Endothelial cell of umbilical vein (primary cell): ENCODE measurements around the gene PANK3. TPM values are rescaled to one million over a fixed set of nuclear protein-coding genes. Genes with fewer than 3 reads are reported as not detected.

ENCODE experiments used
- BruUV-seq: library from RNA; stranded (reverse); fragments of 400-500 nt; replicated peaks from 2 replicates; lab custom pipeline; 2021; lab: Mats Ljungman, UMichigan
- CTCF ChIA-PET: fragments of 300-600, 350-600 bp; sonication (Branson Sonifier 250); formaldehyde crosslinking; loops from one replicate; lab custom pipeline; 2021; ENCODE audit warnings: antibody characterized with exemption, inconsistent platforms; lab: Charles Lee
- POLR2A ChIA-PET: fragments of 300-600, 350-600 bp; sonication (Branson Sonifier 250); formaldehyde crosslinking; loops from one replicate; lab custom pipeline; 2021; ENCODE audit warnings: antibody characterized with exemption, inconsistent platforms; lab: Charles Lee
- DNase-seq: peaks from one replicate; pipeline ENCODE4 v3.0.0-alpha.2; 2011; ENCODE audit warnings: low read depth, low spot score
- FAIRE-seq: peaks from 2 replicates; lab custom pipeline; 2011; peaks lifted over from hg19 to GRCh38; lab: Jason Lieb, UNC
- H2AFZ ChIP-seq: 2 replicates; pipeline ENCODE4 v1.6.0; 2012; ENCODE audit warnings: low read depth, low read length, control low read depth, inconsistent platforms
- H3K27ac ChIP-seq: 2 replicates; pipeline ENCODE4 v1.5.1; 2011; ENCODE audit warnings: low read depth, mild to moderate bottlenecking, control low read depth, low read length, moderate library complexity; ENCODE audit not compliant: insufficient read depth
- H3K27me3 ChIP-seq, 2 experiments: 2 replicates each; pipeline versions ENCODE4 v1.6.0 to v1.6.1; 2011; ENCODE audit warnings: low read length in 2 of 2, mixed read lengths in 1 of 2; ENCODE audit not compliant: control insufficient read depth in 2 of 2, insufficient read depth in 2 of 2
- H3K36me3 ChIP-seq, 2 experiments: 2 replicates in 1 of 2; 3 replicates in 1 of 2; pipeline ENCODE4 v1.5.1; 2011; ENCODE audit warnings: low read length in 2 of 2, mild to moderate bottlenecking in 1 of 2, moderate library complexity in 1 of 2; ENCODE audit not compliant: control insufficient read depth in 2 of 2, insufficient read depth in 2 of 2; ENCODE audit errors: extremely low read depth in 1 of 2
- H3K4me1 ChIP-seq: 3 replicates; pipeline ENCODE4 v1.5.1; 2011; ENCODE audit warnings: mild to moderate bottlenecking, low read length; ENCODE audit not compliant: control insufficient read depth, insufficient read depth; ENCODE audit errors: extremely low read depth
- H3K4me2 ChIP-seq: 2 replicates; pipeline ENCODE4 v1.6.1; 2011; ENCODE audit warnings: low read length, control low read depth, mixed read lengths; ENCODE audit not compliant: insufficient read depth
- H3K4me3 ChIP-seq, 3 experiments: fragments of 200-600 bp in 1 of 3; sonication (generic), shearing (Covaris generic) in 1 of 3; replicated peaks in 1 of 3; 2 replicates each; pipeline ENCODE4 v1.5.1; 2011 to 2016; ENCODE audit warnings: control low read depth in 3 of 3, low read length in 3 of 3, mild to moderate bottlenecking in 2 of 3, inconsistent platforms in 1 of 3, low read depth in 1 of 3, moderate library complexity in 1 of 3; ENCODE audit not compliant: insufficient read depth in 1 of 3
- H3K79me2 ChIP-seq: 2 replicates; pipeline ENCODE4 v1.6.0; 2012; ENCODE audit warnings: low read length, inconsistent platforms; ENCODE audit not compliant: control insufficient read depth, insufficient read depth
- H3K9ac ChIP-seq: replicated peaks from 2 replicates; pipeline ENCODE3; 2011; ENCODE audit warnings: low read length, control low read depth; ENCODE audit not compliant: insufficient read depth; ENCODE audit errors: extremely low read depth
- H3K9me1 ChIP-seq: replicated peaks from 3 replicates; pipeline ENCODE4 v1.6.0; 2011; ENCODE audit warnings: mild to moderate bottlenecking, low read length; ENCODE audit not compliant: control insufficient read depth, insufficient read depth; ENCODE audit errors: extremely low read depth
- H3K9me3 ChIP-seq: replicated peaks from 2 replicates; pipeline ENCODE4 v1.5.1; 2012; ENCODE audit warnings: low read length, inconsistent platforms; ENCODE audit not compliant: control insufficient read depth, insufficient read depth
- H4K20me1 ChIP-seq: replicated peaks from 2 replicates; pipeline ENCODE3; 2011; ENCODE audit warnings: mild to moderate bottlenecking, low read length; ENCODE audit not compliant: control insufficient read depth, insufficient read depth; ENCODE audit errors: extremely low read depth
- CTCF ChIP-seq, 2 donors: IDR thresholded peaks; 1 replicate in 1 of 2; 2 replicates in 1 of 2; pipeline ENCODE4 v1.5.1; 2011; ENCODE audit warnings: low read length in 2 of 2, mild to moderate bottlenecking in 2 of 2, moderate library complexity in 2 of 2, control low read depth in 1 of 2, inconsistent platforms in 1 of 2, low read depth in 1 of 2; ENCODE audit not compliant: insufficient read depth in 1 of 2; ENCODE audit errors: extremely low read depth in 1 of 2
- EZH2 ChIP-seq: IDR thresholded peaks from 2 replicates; pipeline ENCODE4 v1.6.1; 2012; ENCODE audit warnings: borderline replicate concordance, low read depth, mild to moderate bottlenecking, moderate library complexity, low read length, inconsistent platforms; ENCODE audit not compliant: severe bottlenecking
- FOS ChIP-seq: IDR thresholded peaks from 2 replicates; pipeline ENCODE4 v1.6.1; 2011; ENCODE audit warnings: mild to moderate bottlenecking, low read length, moderate library complexity, borderline replicate concordance; ENCODE audit not compliant: insufficient read depth
- GATA2 ChIP-seq: IDR thresholded peaks from 2 replicates; pipeline ENCODE4 v1.7.0; 2011; ENCODE audit warnings: low read depth, mild to moderate bottlenecking, moderate library complexity, mixed read lengths, low read length; ENCODE audit not compliant: insufficient read length, insufficient read depth
- JUN ChIP-seq: IDR thresholded peaks from 2 replicates; pipeline ENCODE4 v1.6.1; 2011; ENCODE audit warnings: borderline replicate concordance, low read depth; ENCODE audit not compliant: insufficient read length, insufficient read depth
- MAX ChIP-seq: IDR thresholded peaks from 2 replicates; pipeline ENCODE4 v1.6.1; 2011; ENCODE audit not compliant: insufficient read depth, insufficient read length
- MYC ChIP-seq: IDR thresholded peaks from one replicate; pipeline ENCODE4 v1.6.1; 2011; ENCODE audit warnings: mild to moderate bottlenecking, low read depth, low read length
- POLR2A ChIP-seq: IDR thresholded peaks from 2 replicates; pipeline ENCODE4 v1.6.1; 2012; ENCODE audit warnings: low read depth, mild to moderate bottlenecking, control low read depth, low read length
- POLR2AphosphoS5 ChIP-seq: IDR thresholded peaks from 2 replicates; pipeline ENCODE4 v1.6.1; 2012; ENCODE audit warnings: low read depth, mild to moderate bottlenecking, control low read depth, low read length, moderate library complexity; ENCODE audit not compliant: insufficient read depth
- dilution Hi-C: fragments of 300-500 bp; cut with MboI; formaldehyde crosslinking; loops from one replicate; pipeline ENCODE4 v1.15.0; 2019; ENCODE audit warnings: low sequenced_read_pairs; ENCODE audit not compliant: extremely low pct_ligation_motif_present
- intact Hi-C: fragments of 100-400 bp; cut with micrococcal nuclease; formaldehyde crosslinking; loops from one replicate; pipeline ENCODE4 v1.10.0; 2022
- polyA plus RNA-seq, 4 experiments: library from polyadenylated mRNA; depleted of rRNA in 3 of 4; stranded (reverse) in 3 of 4; unstranded in 1 of 4; fragments of >200 nt; gene quantifications; 2 replicates each; pipeline versions ENCODE4 v1.2.1 to v1.2.3, GENCODE V29; 2011 to 2012; ENCODE audit warnings: missing spikeins in 1 of 4
- total RNA-seq: library from RNA; stranded (reverse); gene quantifications from 2 replicates; pipeline ENCODE4 v1.2.3, GENCODE V29; 2021

PANK3 gene
- total and polyA plus RNA-seq, 2 donors (not counting 3 experiments of a cell fraction or from before 2014, with no cell fraction given), result 8.1 to 78.8 TPM

- no TSS peak for BruUV-seq
- intact Hi-C loops (no loop called here), dilution Hi-C loops (no loop called here)
- Histone ChIP-seq H3K9me1 (no peaks in the 10 kb centered on the region), H3K4me3 (no peak overlapping the region), H3K27ac (no peak overlapping the region), H4K20me1 (no peaks in the 10 kb centered on the region), H3K4me2 (no peak overlapping the region), H3K9ac (no peak overlapping the region), H2AFZ (no peak overlapping the region), H3K4me1 (no peaks in the 10 kb centered on the region), H3K9me3 (no peaks in the 10 kb centered on the region), H3K27me3 (peaks cover 2 to 3% of the 10 kb centered on the region in 2 experiments), H3K79me2 (no peaks in the 10 kb centered on the region), H3K36me3 (no peaks in the 10 kb centered on the region)
- TF ChIP-seq GATA2 (no peak), CTCF (IDR thresholded peaks at IDR 0.05; ENCODE audit: extremely low read depth in 1 of 2, insufficient read depth in 1 of 2, low read depth in 1 of 2, low read length in 2 of 2) (no peak), MYC (no peak), JUN (no peak), FOS (no peak), POLR2AphosphoS5 (no peak), POLR2A (no peak), MAX (no peak), EZH2 (no peak)
- DNase-seq, result no peak
- no peak for FAIRE-seq
- ChIA-PET CTCF (no interaction called here), POLR2A (no interaction called here)
Measured at GRCh38 chr5:168591302-168592013, 12.3 kb upstream of the PANK3 start.
